ENCODE data around the gene PAK4. TPM values are rescaled to one million over a fixed set of nuclear protein-coding genes. Genes with fewer than 3 reads are reported as not detected.

PAK4 gene
- total and polyA plus RNA-seq, 12 donors = 7.2 to 61.0 (median 23.8) TPM

GRCh38 chr19:39167461-39168257 lies 42.1 kb downstream of the PAK4 start:
- H3K36me3 ChIP-seq (replicated peaks in 1 of 2) = peaks cover 0 to 1% of the 10 kb centered on the region in 2 donors
- H3K27me3 ChIP-seq = no peaks in the 10 kb centered on the region
- H3K9me3 ChIP-seq (replicated peaks in 1 of 3) = no peaks in the 10 kb centered on the region
- peak overlapping the region in 1 of 5 donors; percentile 37 for H3K27ac ChIP-seq
- TF ChIP-seq POLR2A (IDR thresholded peaks at IDR 0.05) = no peak
- 70 to 83% (median 77%) methylated on average over 18 to 25 of the region's 25 CpGs for WGBS, 4 donors
- H3K4me3 ChIP-seq = no peak overlapping the region
- DNase-seq = no peak
- peaks cover 15 to 17% of the 10 kb centered on the region in 2 donors for H3K4me1 ChIP-seq (replicated peaks in 1 of 2)
- intact Hi-C loops (cut with DNase I) = no loop called here

- 85 to 92% (median 86%) methylated on average over 20 to 23 of the region's 23 CpGs for WGBS, 4 donors
- H3K27ac ChIP-seq = no peak overlapping the region
- H3K36me3 ChIP-seq (replicated peaks in 1 of 2) = peaks cover 0 to 10% of the 10 kb centered on the region in 2 donors
- H3K4me1 ChIP-seq (replicated peaks in 1 of 2) = peaks cover 15 to 17% of the 10 kb centered on the region in 2 donors
- TF ChIP-seq POLR2A (IDR thresholded peaks at IDR 0.05) (no peak), CTCF (IDR thresholded peaks at IDR 0.05) (no peak)
- H3K9me3 ChIP-seq (replicated peaks in 1 of 3) = no peaks in the 10 kb centered on the region
- intact Hi-C loops (cut with DNase I) = no loop called here
- H3K27me3 ChIP-seq = no peaks in the 10 kb centered on the region
- no peak overlapping the region for H3K4me3 ChIP-seq
- no peak for DNase-seq
Observed at GRCh38 chr19:39168258-39169142, 42.9 kb downstream of the PAK4 start.

- peaks cover 0 to 10% of the 10 kb centered on the region in 2 donors for H3K36me3 ChIP-seq (replicated peaks in 1 of 2)
- H3K4me1 ChIP-seq (replicated peaks in 1 of 2) = peaks cover 15 to 17% of the 10 kb centered on the region in 2 donors
- no peaks in the 10 kb centered on the region for H3K9me3 ChIP-seq (replicated peaks in 1 of 3)
- H3K27me3 ChIP-seq = no peaks in the 10 kb centered on the region
- H3K27ac ChIP-seq = no peak overlapping the region
- intact Hi-C loops (cut with DNase I) = no loop called here
- 86 to 94% (median 93%) methylated on average over 31 to 36 of the region's 36 CpGs for WGBS, 4 donors
- TF ChIP-seq POLR2A (IDR thresholded peaks at IDR 0.05) = no peak
- DNase-seq = no peak
- no peak overlapping the region for H3K4me3 ChIP-seq
Observed at GRCh38 chr19:39169143-39169810, 43.7 kb downstream of the PAK4 start.

- TF ChIP-seq POLR2A (IDR thresholded peaks at IDR 0.05) (no peak), CTCF (IDR thresholded peaks at IDR 0.05) (no peak)
- intact Hi-C loops (cut with DNase I) = no loop called here
- Histone ChIP-seq H3K27ac (peak overlapping the region in 1 of 5 donors; percentile 40), H3K4me3 (no peak overlapping the region), H3K27me3 (no peaks in the 10 kb centered on the region), H3K36me3 (replicated peaks in 1 of 2) (peaks cover 0 to 22% of the 10 kb centered on the region in 2 donors), H3K9me3 (replicated peaks in 1 of 3) (no peaks in the 10 kb centered on the region), H3K4me1 (replicated peaks in 1 of 2) (peaks cover 15 to 17% of the 10 kb centered on the region in 2 donors)
- WGBS, 4 donors = 55 to 78% (median 67%) methylated on average over 4 to 17 of the region's 17 CpGs
- peak in 2 of 7 donors; percentile 39 to 59 for DNase-seq
Observed at GRCh38 chr19:39170386-39171231, 45.0 kb downstream of the PAK4 start.
